ENCODE data around the gene ZRANB3. TPM values are rescaled to one million over a fixed set of nuclear protein-coding genes. Genes with fewer than 3 reads are reported as not detected.

ZRANB3 gene
- total RNA-seq, 1 experiment from 2014 or later, result 12.0 TPM

GRCh38 chr2:135473567-135473966 is 57.5 kb downstream of the ZRANB3 start:
- CTCF ChIA-PET, result interaction anchor here (0.9 to 3.5 kb wide), 8 partner anchors 11 to 485 kb away, joined by 4 to 50 read pairs (median 8); partner anchors contain the start of genes R3HDM1 and ZRANB3
- Histone ChIP-seq H3K4me3 (replicated peaks in 1 of 2; ENCODE audit: low read depth in 1 of 2, low read length in 2 of 2) (no peak overlapping the region), H4K20me1 (ENCODE audit: insufficient read depth) (no peaks in the 10 kb centered on the region), H3K27ac (ENCODE audit: low read depth, low read length) (no peak overlapping the region), H3K79me2 (ENCODE audit: insufficient read depth, low read length) (no peaks in the 10 kb centered on the region), H3K4me1 (ENCODE audit: control insufficient read depth in 1 of 2, insufficient read depth in 2 of 2, low read length in 2 of 2) (no peaks in the 10 kb centered on the region), H3K9me3 (ENCODE audit: control insufficient read depth in 1 of 2, insufficient read depth in 1 of 2, low read depth in 1 of 2, low read length in 2 of 2) (no peaks in the 10 kb centered on the region), H3K9me2 (ENCODE audit: insufficient read depth) (no peaks in the 10 kb centered on the region), H3K36me3 (ENCODE audit: control insufficient read depth in 1 of 2, insufficient read depth in 2 of 2, low read length in 2 of 2) (no peaks in the 10 kb centered on the region), H3K9ac (ENCODE audit: low read length) (no peak overlapping the region), H3K4me2 (ENCODE audit: low read length) (no peak overlapping the region), H2AFZ (ENCODE audit: low read depth, low read length, poor library complexity, severe bottlenecking) (no peak overlapping the region), H3K27me3 (ENCODE audit: insufficient read depth, low read length) (no peaks in the 10 kb centered on the region)
- RAD21 ChIA-PET (ENCODE audit: low non-redundant PET in 1 of 2, low total read pairs in 2 of 2, uncharacterized antibody in 2 of 2, unreplicated experiment in 2 of 2), result interaction anchor here (0.5 to 1.5 kb wide), 5 partner anchors 183 to 848 kb away, joined by 3 to 6 read pairs (median 3); no protein-coding TSS in a partner anchor
- no TSS peak for BruUV-seq (replicated peaks)
- DNase-seq (ENCODE audit: low read depth, low spot score), result no peak
- intact Hi-C loops (cut with micrococcal nuclease), result loop anchor here (1.0 kb wide), 2 partner anchors 237 to 469 kb away; no protein-coding TSS in a partner anchor
- POLR2A ChIA-PET, result interaction anchor here (1.0 kb wide), 1 partner anchor 236 kb away, joined by 3 read pairs; no protein-coding TSS in a partner anchor
- peak; percentile 67 for ATAC-seq
- TF ChIP-seq CTCF (IDR thresholded peaks at IDR 0.05 in 2 of 3, conservative IDR thresholded peaks at IDR 0.05 in 1 of 3; ENCODE audit: borderline replicate concordance in 1 of 3, insufficient read depth in 1 of 3, low read depth in 2 of 3, low read length in 2 of 3), result peak; percentile 47 to 76 (median 74); a peak in 5 of 6 replicates
- no peak for TF ChIP-seq JUND (IDR thresholded peaks at IDR 0.05)
- peak; percentile 83 for TF ChIP-seq RAD21 (IDR thresholded peaks at IDR 0.05; ENCODE audit: low read depth)

GRCh38 chr2:135471106-135471505 is 59.9 kb downstream of the ZRANB3 start:
- intact Hi-C loops (cut with micrococcal nuclease), result no loop called here
- Histone ChIP-seq H3K27me3 (ENCODE audit: insufficient read depth, low read length) (no peaks in the 10 kb centered on the region), H3K4me2 (ENCODE audit: low read length) (no peak overlapping the region), H3K9me3 (ENCODE audit: control insufficient read depth in 1 of 2, insufficient read depth in 1 of 2, low read depth in 1 of 2, low read length in 2 of 2) (no peaks in the 10 kb centered on the region), H4K20me1 (ENCODE audit: insufficient read depth) (no peaks in the 10 kb centered on the region), H3K36me3 (ENCODE audit: control insufficient read depth in 1 of 2, insufficient read depth in 2 of 2, low read length in 2 of 2) (no peaks in the 10 kb centered on the region), H3K79me2 (ENCODE audit: insufficient read depth, low read length) (no peaks in the 10 kb centered on the region), H3K27ac (ENCODE audit: low read depth, low read length) (no peak overlapping the region), H3K9me2 (ENCODE audit: insufficient read depth) (no peaks in the 10 kb centered on the region), H2AFZ (ENCODE audit: low read depth, low read length, poor library complexity, severe bottlenecking) (no peak overlapping the region), H3K4me1 (ENCODE audit: control insufficient read depth in 1 of 2, insufficient read depth in 2 of 2, low read length in 2 of 2) (no peaks in the 10 kb centered on the region), H3K9ac (ENCODE audit: low read length) (no peak overlapping the region), H3K4me3 (replicated peaks in 1 of 2; ENCODE audit: low read depth in 1 of 2, low read length in 2 of 2) (no peak overlapping the region)
- ChIA-PET CTCF (interaction anchor here (1.2 kb wide), 1 partner anchor 239 kb away, joined by 3 read pairs; no protein-coding TSS in a partner anchor), RAD21 (ENCODE audit: low non-redundant PET in 1 of 2, low total read pairs in 2 of 2, uncharacterized antibody in 2 of 2, unreplicated experiment in 2 of 2) (no interaction called here), POLR2A (no interaction called here)
- no TSS peak for BruUV-seq (replicated peaks)
- no peak for DNase-seq (ENCODE audit: low read depth, low spot score)
- TF ChIP-seq CEBPB (IDR thresholded peaks at IDR 0.05; ENCODE audit: low read depth) (no peak), MAX (IDR thresholded peaks at IDR 0.05) (no peak), JUND (IDR thresholded peaks at IDR 0.05) (no peak)
- no peak for ATAC-seq

Measured in HCT116 (cell line).